OCI-LY7 (cell line): ENCODE results near the gene METTL1. TPM values are rescaled to one million over a fixed set of nuclear protein-coding genes. Genes with fewer than 3 reads are reported as not detected.
A peak's percentile ranks its signal among the peaks of the same experiment; 100 is the strongest.

Experiments
- BruUV-seq: library from RNA; stranded (reverse); fragments of 400-500 nt; replicated peaks from 2 replicates; lab custom pipeline; 2021; lab: Mats Ljungman, UMichigan
- CTCF ChIA-PET: fragments of 300-600 bp; sonication (Branson Sonifier 250); formaldehyde crosslinking; loops from one replicate; lab custom pipeline; 2022; ENCODE audit warnings: antibody characterized with exemption; ENCODE audit not compliant: unreplicated experiment; lab: Charles Lee
- POLR2A ChIA-PET: fragments of 300-600 bp; sonication (Branson Sonifier 250); formaldehyde crosslinking; loops from one replicate; lab custom pipeline; 2022; ENCODE audit warnings: antibody characterized with exemption; lab: Charles Lee
- DNase-seq: peaks from one replicate; pipeline ENCODE4 v3.0.0-alpha.2; 2015; ENCODE audit warnings: low spot score
- H2AFZ ChIP-seq: fragments of 200-600 bp; sonication (generic), shearing (Covaris generic); 2 replicates; pipeline ENCODE4 v1.6.1; 2014; ENCODE audit warnings: mild to moderate bottlenecking, antibody characterized with exemption, low read length, moderate library complexity
- H3K27ac ChIP-seq: fragments of 200-600 bp; sonication (generic); 2 replicates; pipeline ENCODE4 v1.5.1; 2014; ENCODE audit warnings: mixed run types, low read depth, mild to moderate bottlenecking, moderate library complexity, low read length, inconsistent platforms; ENCODE audit not compliant: poor library complexity, severe bottlenecking
- H3K36me3 ChIP-seq: fragments of 200-600 bp; sonication (generic); 2 replicates; pipeline ENCODE4 v1.6.1; 2014; ENCODE audit warnings: mild to moderate bottlenecking, antibody characterized with exemption, low read length, moderate library complexity, mixed read lengths; ENCODE audit not compliant: insufficient read depth
- H3K4me1 ChIP-seq: fragments of 200-600 bp; sonication (generic); 2 replicates; pipeline ENCODE4 v1.5.1; 2014; ENCODE audit warnings: mild to moderate bottlenecking, low read length; ENCODE audit not compliant: insufficient read depth, poor library complexity, severe bottlenecking
- H3K4me2 ChIP-seq: fragments of 200-600 bp; sonication (generic); 2 replicates; pipeline ENCODE4 v1.6.1; 2014; ENCODE audit warnings: mild to moderate bottlenecking, low read length
- H3K4me3 ChIP-seq: fragments of 200-600 bp; sonication (generic); 2 replicates; pipeline ENCODE4 v1.5.1; 2014; ENCODE audit warnings: mild to moderate bottlenecking, low read depth, low read length; ENCODE audit not compliant: poor library complexity, severe bottlenecking
- H3K79me2 ChIP-seq: fragments of 200-600 bp; sonication (generic); 2 replicates; pipeline ENCODE4 v1.6.1; 2016; ENCODE audit warnings: low read depth, mild to moderate bottlenecking, low read length, moderate library complexity, mixed read lengths; ENCODE audit not compliant: insufficient read depth
- H3K9me2 ChIP-seq: fragments of 200-600 bp; sonication (generic); 2 replicates; pipeline ENCODE4 v1.6.1; 2016; ENCODE audit warnings: mild to moderate bottlenecking, low read length, mixed read lengths; ENCODE audit not compliant: insufficient read depth
- H3K9me3 ChIP-seq: fragments of 200-600 bp; sonication (generic); 2 replicates; pipeline ENCODE4 v1.6.1; 2014; ENCODE audit warnings: mild to moderate bottlenecking, mixed run types, low read length, mixed read lengths
- H4K20me1 ChIP-seq: fragments of 200-600 bp; sonication (generic); 2 replicates; pipeline ENCODE4 v1.6.1; 2014; ENCODE audit warnings: mild to moderate bottlenecking, antibody characterized with exemption, low read length, moderate library complexity, mixed read lengths; ENCODE audit not compliant: insufficient read depth
- EZH2phosphoT487 ChIP-seq: fragments of 200-600 bp; sonication (generic); IDR thresholded peaks from 2 replicates; pipeline ENCODE4 v1.6.1; 2018; ENCODE audit warnings: low read depth, borderline replicate concordance, mild to moderate bottlenecking, mixed run types, antibody characterized with exemption, low read length, moderate library complexity, mixed read lengths
- intact Hi-C: fragments of 100-400 bp; cut with micrococcal nuclease; formaldehyde crosslinking; loops from one replicate; pipeline ENCODE4 v1.10.0; 2022; ENCODE audit not compliant: unreplicated experiment
- total RNA-seq, 2 experiments: library from RNA; depleted of rRNA in 1 of 2; stranded (reverse); fragments of >200 nt in 1 of 2; shearing (Covaris generic) in 1 of 2; gene quantifications; 2 replicates each; pipeline ENCODE4 v1.2.3, GENCODE V29; 2014 to 2022
- TF ChIP-seq, protein P1 (sequence below): fragments of 200-600 bp; sonication (generic); conservative IDR thresholded peaks from 2 replicates; pipeline ENCODE4 v1.5.1; 2014; ENCODE audit warnings: mild to moderate bottlenecking, antibody characterized with exemption, low read length, moderate library complexity, mixed read lengths

The METTL1 gene
- total RNA-seq, 2 experiments from 2014 or later, result 22.2 to 23.6 TPM

DNA sequence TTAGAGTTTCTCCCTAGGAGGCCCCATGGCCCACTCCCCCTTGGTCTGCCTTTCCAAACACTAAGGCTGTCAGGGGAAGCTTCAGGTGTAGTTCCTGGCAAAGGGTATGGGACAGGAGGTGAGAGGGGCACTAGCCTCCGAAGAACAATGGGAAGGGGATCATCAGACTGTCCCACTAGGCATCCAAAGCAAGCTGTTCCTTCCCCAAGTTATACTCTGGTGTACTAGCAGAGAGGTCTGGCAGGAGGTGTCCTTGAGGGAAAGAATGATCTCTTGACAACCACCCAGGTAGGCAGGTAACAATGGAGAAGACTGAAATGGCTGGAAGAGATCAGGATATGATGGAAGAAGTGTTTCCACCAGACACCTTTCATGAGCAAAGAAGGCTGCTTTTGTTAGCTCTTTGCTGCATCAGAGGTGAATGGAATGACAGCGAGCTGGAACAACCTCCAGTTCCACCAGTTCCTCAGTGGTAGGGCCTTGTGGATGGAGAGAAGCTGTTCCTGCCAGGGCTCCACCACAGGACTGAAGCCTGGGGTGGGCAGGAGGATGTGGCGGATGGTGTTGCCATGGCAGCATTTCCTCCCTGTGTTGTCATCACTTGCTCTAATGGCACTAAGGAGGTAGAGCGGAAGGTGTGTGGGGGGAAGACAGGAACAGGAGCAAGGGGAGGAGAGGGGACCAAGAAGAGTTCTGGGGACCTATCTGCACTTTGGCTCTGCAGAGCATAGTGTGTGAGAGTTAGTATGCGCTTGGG lies 31.1 kb downstream of the METTL1 start:
- Histone ChIP-seq H4K20me1 (no peaks in the 10 kb centered on the region), H2AFZ (no peak overlapping the region), H3K4me3 (peak overlapping the region; percentile 80), H3K9me2 (no peaks in the 10 kb centered on the region), H3K79me2 (peaks cover 14% of the 10 kb centered on the region; the same call in 1 of the 2 replicates), H3K4me2 (peak overlapping the region; percentile 93), H3K4me1 (peaks cover 47% of the 10 kb centered on the region), H3K27ac (peak overlapping the region; percentile 45), H3K36me3 (peaks cover 9% of the 10 kb centered on the region), H3K9me3 (no peaks in the 10 kb centered on the region)
- DNase-seq, result peak; percentile 82
- TF ChIP-seq EZH2phosphoT487, result no peak
- TF ChIP-seq, protein P1, sequence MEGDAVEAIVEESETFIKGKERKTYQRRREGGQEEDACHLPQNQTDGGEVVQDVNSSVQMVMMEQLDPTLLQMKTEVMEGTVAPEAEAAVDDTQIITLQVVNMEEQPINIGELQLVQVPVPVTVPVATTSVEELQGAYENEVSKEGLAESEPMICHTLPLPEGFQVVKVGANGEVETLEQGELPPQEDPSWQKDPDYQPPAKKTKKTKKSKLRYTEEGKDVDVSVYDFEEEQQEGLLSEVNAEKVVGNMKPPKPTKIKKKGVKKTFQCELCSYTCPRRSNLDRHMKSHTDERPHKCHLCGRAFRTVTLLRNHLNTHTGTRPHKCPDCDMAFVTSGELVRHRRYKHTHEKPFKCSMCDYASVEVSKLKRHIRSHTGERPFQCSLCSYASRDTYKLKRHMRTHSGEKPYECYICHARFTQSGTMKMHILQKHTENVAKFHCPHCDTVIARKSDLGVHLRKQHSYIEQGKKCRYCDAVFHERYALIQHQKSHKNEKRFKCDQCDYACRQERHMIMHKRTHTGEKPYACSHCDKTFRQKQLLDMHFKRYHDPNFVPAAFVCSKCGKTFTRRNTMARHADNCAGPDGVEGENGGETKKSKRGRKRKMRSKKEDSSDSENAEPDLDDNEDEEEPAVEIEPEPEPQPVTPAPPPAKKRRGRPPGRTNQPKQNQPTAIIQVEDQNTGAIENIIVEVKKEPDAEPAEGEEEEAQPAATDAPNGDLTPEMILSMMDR, result no peak
- intact Hi-C loops, result loop anchor here (5.0 kb wide), 1 partner anchor 264 kb away; the partner anchor contains the start of gene ARHGAP9
- BruUV-seq, result no TSS peak
- CTCF ChIA-PET, result interaction anchor here (0.6 kb wide), 1 partner anchor 38 kb away, joined by 3 read pairs; no protein-coding TSS in a partner anchor
- POLR2A ChIA-PET, result interaction anchor here (0.8 to 1.8 kb wide), 4 partner anchors 10 to 194 kb away, joined by 3 to 5 read pairs (median 4); partner anchors contain the start of gene DCTN2

GRCh38 chr12:57739914-57740538 lies 31.9 kb downstream of the METTL1 start:
- Histone ChIP-seq H3K79me2 (peaks cover 14% of the 10 kb centered on the region; the same call in 1 of the 2 replicates), H3K4me3 (peak overlapping the region; percentile 80), H3K4me2 (peak overlapping the region; percentile 93), H3K27ac (no peak overlapping the region), H3K4me1 (peaks cover 47% of the 10 kb centered on the region), H3K9me3 (no peaks in the 10 kb centered on the region), H3K9me2 (no peaks in the 10 kb centered on the region), H4K20me1 (no peaks in the 10 kb centered on the region), H3K36me3 (peaks cover 1% of the 10 kb centered on the region; the same call in 1 of the 2 replicates), H2AFZ (no peak overlapping the region)
- TF ChIP-seq, protein P1, result no peak
- TF ChIP-seq EZH2phosphoT487, result no peak
- no peak for DNase-seq
- ChIA-PET CTCF (no interaction called here), POLR2A (no interaction called here)
- BruUV-seq, result no TSS peak
- intact Hi-C loops, result loop anchor here (5.0 kb wide), 1 partner anchor 263 kb away; the partner anchor contains the start of gene ARHGAP9
